AG04450 (cell line): ENCODE results near the gene MPHOSPH6. TPM values are rescaled to one million over a fixed set of nuclear protein-coding genes. Genes with fewer than 3 reads are reported as not detected.
"Not testable (repeated sequence)": the region's sequence is repeated elsewhere in the genome, so short reads cannot be mapped to it uniquely, and the experiment has no call there.

Experiments
- CTCF ChIA-PET: fragments of 300-600, 350-600 bp; formaldehyde crosslinking; extraction: SDS; loops from one replicate; lab custom pipeline; 2022; ENCODE audit warnings: antibody characterized with exemption, inconsistent platforms; lab: Charles Lee
- POLR2A ChIA-PET: fragments of 350-600 bp; formaldehyde crosslinking; extraction: SDS; loops from one replicate; lab custom pipeline; 2021; ENCODE audit warnings: antibody characterized with exemption, inconsistent platforms; lab: Yijun Ruan, JAX
- DNase-seq: peaks from one replicate; pipeline ENCODE4 v3.0.0-alpha.2; 2011; ENCODE audit warnings: low read depth, low spot score
- H3K27ac ChIP-seq: one replicate; pipeline ENCODE4 v1.5.1; 2012; ENCODE audit warnings: low read depth, low read length, control low read depth
- H3K27me3 ChIP-seq: one replicate; pipeline ENCODE4 v1.6.0; 2012; ENCODE audit warnings: low read length; ENCODE audit not compliant: control insufficient read depth, insufficient read depth
- H3K4me3 ChIP-seq: 2 replicates; pipeline ENCODE4 v1.5.1; 2011; ENCODE audit warnings: mild to moderate bottlenecking, low read depth, low read length, control low read depth
- H3K9me3 ChIP-seq: 2 replicates; pipeline ENCODE4 v1.5.1; 2012; ENCODE audit warnings: low read length; ENCODE audit not compliant: control insufficient read depth, insufficient read depth
- CTCF ChIP-seq: IDR thresholded peaks from 2 replicates; pipeline ENCODE4 v1.5.1; 2011; ENCODE audit warnings: low read depth, low read length, control low read depth, inconsistent platforms
- polyA plus RNA-seq: library from polyadenylated mRNA; depleted of rRNA; stranded (reverse); fragments of >200 nt; gene quantifications from 2 replicates; pipeline ENCODE4 v1.2.3, GENCODE V29; 2011

The MPHOSPH6 gene
- polyA plus RNA-seq, 1 experiment = 36.7 TPM

GRCh38 chr16:82149536-82149935, 20.5 kb downstream of the MPHOSPH6 start:
- CTCF ChIA-PET = no interaction called here
- DNase-seq = no peak
- no peak overlapping the region for H3K27ac ChIP-seq
- H3K4me3 ChIP-seq = no peak overlapping the region
- POLR2A ChIA-PET = no interaction called here
- TF ChIP-seq CTCF = no peak
- H3K9me3 ChIP-seq = no peaks in the 10 kb centered on the region
- H3K27me3 ChIP-seq = no peaks in the 10 kb centered on the region

GRCh38 chr16:82147546-82147945, 22.5 kb downstream of the MPHOSPH6 start:
- Histone ChIP-seq H3K9me3 (no peaks in the 10 kb centered on the region), H3K4me3 (no peak overlapping the region), H3K27ac (no peak overlapping the region), H3K27me3 (no peaks in the 10 kb centered on the region)
- ChIA-PET CTCF (no interaction called here), POLR2A (no interaction called here)
- no peak for TF ChIP-seq CTCF
- DNase-seq = no peak

GRCh38 chr16:82146957-82147356, 23.1 kb downstream of the MPHOSPH6 start:
- Histone ChIP-seq H3K4me3 (no peak overlapping the region), H3K27ac (no peak overlapping the region), H3K9me3 (no peaks in the 10 kb centered on the region), H3K27me3 (no peaks in the 10 kb centered on the region)
- TF ChIP-seq CTCF = no peak
- DNase-seq = no peak
- POLR2A ChIA-PET = no interaction called here
- CTCF ChIA-PET = no interaction called here

GRCh38 chr16:82146556-82146955, 23.5 kb downstream of the MPHOSPH6 start:
- ChIA-PET CTCF (no interaction called here), POLR2A (no interaction called here)
- Histone ChIP-seq H3K27me3 (no peaks in the 10 kb centered on the region), H3K27ac (no peak overlapping the region), H3K9me3 (no peaks in the 10 kb centered on the region), H3K4me3 (no peak overlapping the region)
- no peak for TF ChIP-seq CTCF
- no peak for DNase-seq

- CTCF ChIA-PET, H3K27ac ChIP-seq, DNase-seq, H3K4me3 ChIP-seq, POLR2A ChIA-PET, H3K27me3 ChIP-seq, H3K9me3 ChIP-seq: not testable (repeated sequence)
Measured at GRCh38 chr16:82139286-82139571, 30.8 kb downstream of the MPHOSPH6 start.
